Gastrocnemius medialis (tissue), 4 donors: ENCODE results near the gene DENND1A.

Experiments used
- POLR2A ChIP-seq, 2 donors: fragments of 450-650 bp; IDR thresholded peaks; one replicate each; pipeline ENCODE4 v1.6.1; 2017; ENCODE audit warnings: antibody characterized with exemption in 2 of 2, mild to moderate bottlenecking in 2 of 2, moderate library complexity in 2 of 2
- TF ChIP-seq, protein P1 (sequence below), 5 experiments: fragments of 450-650 bp in 3 of 5; fragments of 200-600 bp in 2 of 5; sonication (generic) in 2 of 5; IDR thresholded peaks in 4 of 5; conservative IDR thresholded peaks in 1 of 5; 1 replicate in 4 of 5; 2 replicates in 1 of 5; pipeline ENCODE4 v1.5.1; 2016 to 2019; ENCODE audit warnings: antibody characterized with exemption in 5 of 5, mild to moderate bottlenecking in 3 of 5, moderate library complexity in 3 of 5

DNA sequence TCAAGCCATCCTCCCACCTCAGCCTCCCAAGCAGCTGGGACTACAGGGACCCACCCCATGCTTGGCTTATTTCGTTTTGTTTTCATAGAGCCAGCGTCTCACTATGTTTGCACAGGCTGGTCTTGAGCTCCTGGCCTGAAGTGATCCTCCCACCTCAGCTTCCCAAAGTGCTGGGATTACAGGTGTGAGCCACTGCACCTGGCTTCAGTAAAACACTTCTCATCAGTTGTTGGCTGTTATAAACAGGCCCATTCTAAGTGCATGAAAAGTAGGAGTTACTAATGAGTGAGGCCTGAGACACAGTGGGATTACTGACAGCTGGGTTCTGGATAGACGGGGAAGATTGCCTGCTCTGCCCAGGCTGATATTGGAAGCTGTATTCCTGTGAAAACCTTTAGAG, 570.4 kb downstream of the DENND1A start:
- TF ChIP-seq, protein P1, sequence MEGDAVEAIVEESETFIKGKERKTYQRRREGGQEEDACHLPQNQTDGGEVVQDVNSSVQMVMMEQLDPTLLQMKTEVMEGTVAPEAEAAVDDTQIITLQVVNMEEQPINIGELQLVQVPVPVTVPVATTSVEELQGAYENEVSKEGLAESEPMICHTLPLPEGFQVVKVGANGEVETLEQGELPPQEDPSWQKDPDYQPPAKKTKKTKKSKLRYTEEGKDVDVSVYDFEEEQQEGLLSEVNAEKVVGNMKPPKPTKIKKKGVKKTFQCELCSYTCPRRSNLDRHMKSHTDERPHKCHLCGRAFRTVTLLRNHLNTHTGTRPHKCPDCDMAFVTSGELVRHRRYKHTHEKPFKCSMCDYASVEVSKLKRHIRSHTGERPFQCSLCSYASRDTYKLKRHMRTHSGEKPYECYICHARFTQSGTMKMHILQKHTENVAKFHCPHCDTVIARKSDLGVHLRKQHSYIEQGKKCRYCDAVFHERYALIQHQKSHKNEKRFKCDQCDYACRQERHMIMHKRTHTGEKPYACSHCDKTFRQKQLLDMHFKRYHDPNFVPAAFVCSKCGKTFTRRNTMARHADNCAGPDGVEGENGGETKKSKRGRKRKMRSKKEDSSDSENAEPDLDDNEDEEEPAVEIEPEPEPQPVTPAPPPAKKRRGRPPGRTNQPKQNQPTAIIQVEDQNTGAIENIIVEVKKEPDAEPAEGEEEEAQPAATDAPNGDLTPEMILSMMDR (IDR thresholded peaks at IDR 0.05 in 4 of 5, conservative IDR thresholded peaks at IDR 0.05 in 1 of 5): no peak
- TF ChIP-seq POLR2A (IDR thresholded peaks at IDR 0.05): no peak
